Epithelial cell of esophagus (primary cell): ENCODE results near the gene WDR82.

ENCODE experiments used
- DNase-seq: peaks from one replicate; pipeline ENCODE4 v3.0.0; 2010; ENCODE audit warnings: low read depth
- H3K4me3 ChIP-seq: 2 replicates; pipeline ENCODE4 v1.5.1; 2011; ENCODE audit warnings: mild to moderate bottlenecking, low read length, control low read depth
- TF ChIP-seq, protein P1 (sequence below): IDR thresholded peaks from 2 replicates; pipeline ENCODE4 v1.5.1; 2011; ENCODE audit warnings: low read depth, mild to moderate bottlenecking, low read length, control low read depth, inconsistent platforms; ENCODE audit not compliant: insufficient read depth; ENCODE audit errors: missing control alignments

The WDR82 gene

DNA sequence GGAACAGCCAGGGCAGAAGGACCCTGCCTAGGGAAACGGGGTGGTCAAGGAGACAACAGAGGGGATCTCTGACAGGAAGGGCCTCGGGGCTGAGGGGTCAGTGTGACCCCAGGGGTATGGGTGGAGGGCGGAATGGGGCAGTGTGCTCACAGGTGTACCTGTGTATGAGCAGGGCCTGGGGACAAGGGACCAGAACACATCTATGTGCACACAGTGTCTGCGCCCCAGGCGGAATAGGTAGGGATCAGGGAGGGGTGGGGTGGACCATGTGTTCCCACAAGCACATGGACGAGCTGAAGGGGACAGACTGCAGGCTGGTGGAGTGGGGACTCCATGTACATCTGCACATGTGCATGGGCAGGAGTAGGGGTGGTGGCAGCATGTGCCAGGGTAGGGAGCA, 48.0 kb downstream of the WDR82 start:
- DNase-seq, result no peak
- TF ChIP-seq, protein P1, sequence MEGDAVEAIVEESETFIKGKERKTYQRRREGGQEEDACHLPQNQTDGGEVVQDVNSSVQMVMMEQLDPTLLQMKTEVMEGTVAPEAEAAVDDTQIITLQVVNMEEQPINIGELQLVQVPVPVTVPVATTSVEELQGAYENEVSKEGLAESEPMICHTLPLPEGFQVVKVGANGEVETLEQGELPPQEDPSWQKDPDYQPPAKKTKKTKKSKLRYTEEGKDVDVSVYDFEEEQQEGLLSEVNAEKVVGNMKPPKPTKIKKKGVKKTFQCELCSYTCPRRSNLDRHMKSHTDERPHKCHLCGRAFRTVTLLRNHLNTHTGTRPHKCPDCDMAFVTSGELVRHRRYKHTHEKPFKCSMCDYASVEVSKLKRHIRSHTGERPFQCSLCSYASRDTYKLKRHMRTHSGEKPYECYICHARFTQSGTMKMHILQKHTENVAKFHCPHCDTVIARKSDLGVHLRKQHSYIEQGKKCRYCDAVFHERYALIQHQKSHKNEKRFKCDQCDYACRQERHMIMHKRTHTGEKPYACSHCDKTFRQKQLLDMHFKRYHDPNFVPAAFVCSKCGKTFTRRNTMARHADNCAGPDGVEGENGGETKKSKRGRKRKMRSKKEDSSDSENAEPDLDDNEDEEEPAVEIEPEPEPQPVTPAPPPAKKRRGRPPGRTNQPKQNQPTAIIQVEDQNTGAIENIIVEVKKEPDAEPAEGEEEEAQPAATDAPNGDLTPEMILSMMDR, result no peak
- H3K4me3 ChIP-seq, result no peak overlapping the region

DNA sequence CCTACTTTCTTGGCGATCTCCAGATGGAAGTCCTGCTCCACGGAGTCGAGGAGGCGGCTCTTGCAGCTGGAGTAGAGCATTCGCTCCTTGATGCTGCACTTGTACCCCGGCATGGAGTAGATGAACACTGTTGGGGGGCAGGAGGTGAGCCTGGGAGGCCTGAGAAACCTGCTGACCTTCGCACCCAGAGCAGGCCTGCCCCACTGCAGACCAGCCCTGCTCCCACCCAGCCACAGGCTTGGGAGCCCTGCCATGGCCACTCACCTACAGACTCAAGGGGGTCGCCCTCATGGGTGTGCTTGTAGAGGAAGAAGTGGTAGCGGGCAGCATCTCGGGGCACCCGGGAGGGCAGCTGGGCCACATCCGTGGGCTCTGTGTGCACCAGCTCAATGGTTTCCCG, 48.8 kb downstream of the WDR82 start:
- H3K4me3 ChIP-seq, result no peak overlapping the region
- DNase-seq, result no peak
- TF ChIP-seq, protein P1, result no peak

DNA sequence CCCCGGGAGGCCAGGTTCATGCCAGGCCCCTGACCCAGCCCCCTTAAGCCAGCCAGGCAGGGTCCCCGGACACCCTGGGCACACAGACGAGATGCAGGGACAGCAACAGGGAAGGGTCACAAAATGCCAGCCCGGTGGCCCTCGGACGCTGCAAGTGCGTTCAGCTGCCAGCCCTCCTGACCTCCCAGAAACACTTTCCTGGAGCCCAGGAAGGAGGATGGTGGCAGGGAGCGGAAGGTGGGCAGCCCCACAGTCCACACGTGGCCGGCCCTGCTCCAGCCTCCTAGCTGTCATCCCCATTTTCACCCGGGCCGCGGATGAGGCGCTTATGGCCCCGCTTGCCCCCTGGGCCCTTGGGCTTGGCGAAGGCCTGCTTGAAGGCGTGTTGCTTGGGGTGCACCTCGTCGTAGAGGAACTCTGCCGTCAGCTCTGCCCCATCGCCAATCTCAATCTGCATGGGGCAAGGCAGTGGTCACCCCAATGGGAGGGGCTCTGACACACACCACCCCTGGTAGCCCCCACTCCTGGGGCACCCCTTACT, 49.6 kb downstream of the WDR82 start:
- DNase-seq, result no peak
- TF ChIP-seq, protein P1, result no peak
- H3K4me3 ChIP-seq, result no peak overlapping the region

DNA sequence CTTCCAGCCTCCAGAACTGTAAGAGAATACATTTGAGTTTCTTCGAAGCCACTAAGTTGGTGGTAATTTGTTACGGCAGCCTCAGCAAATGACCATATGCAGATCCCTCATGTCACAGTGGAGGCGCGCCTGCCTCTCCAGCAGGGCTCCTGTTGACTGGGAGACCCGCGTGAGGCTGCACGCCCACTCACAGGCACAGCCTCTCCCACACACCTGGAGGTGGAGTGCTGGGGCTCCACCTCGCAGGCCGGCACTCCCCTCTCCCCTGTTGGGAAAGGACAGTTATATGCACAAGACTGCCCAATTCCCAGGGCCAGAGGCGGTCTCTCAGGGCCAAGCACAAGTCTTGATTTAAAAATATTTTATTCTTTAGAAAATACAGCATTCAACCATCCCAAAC, 50.2 kb downstream of the WDR82 start:
- H3K4me3 ChIP-seq, result no peak overlapping the region
- DNase-seq, result no peak
- TF ChIP-seq, protein P1, result no peak

DNA sequence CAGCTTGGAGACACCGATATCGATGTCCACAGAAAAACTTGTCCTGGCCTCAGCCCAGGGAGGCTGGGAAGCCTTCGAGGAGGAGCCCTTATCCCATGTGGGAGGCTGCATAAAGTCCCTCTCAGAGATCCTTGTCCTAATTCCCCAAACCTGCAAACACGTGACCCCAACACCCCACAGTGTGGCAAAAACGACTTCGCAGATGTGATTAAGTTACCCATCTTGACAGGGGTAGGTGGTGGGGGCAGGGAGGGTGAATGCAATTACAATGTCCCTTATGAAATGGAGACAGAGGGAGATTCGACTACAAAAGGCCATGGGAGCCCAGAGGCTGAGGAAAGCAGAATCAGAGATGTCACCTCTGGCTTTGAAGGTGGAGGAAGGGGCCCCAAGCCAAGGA, 50.7 kb downstream of the WDR82 start:
- no peak overlapping the region for H3K4me3 ChIP-seq
- DNase-seq, result no peak
- TF ChIP-seq, protein P1, result no peak

DNA sequence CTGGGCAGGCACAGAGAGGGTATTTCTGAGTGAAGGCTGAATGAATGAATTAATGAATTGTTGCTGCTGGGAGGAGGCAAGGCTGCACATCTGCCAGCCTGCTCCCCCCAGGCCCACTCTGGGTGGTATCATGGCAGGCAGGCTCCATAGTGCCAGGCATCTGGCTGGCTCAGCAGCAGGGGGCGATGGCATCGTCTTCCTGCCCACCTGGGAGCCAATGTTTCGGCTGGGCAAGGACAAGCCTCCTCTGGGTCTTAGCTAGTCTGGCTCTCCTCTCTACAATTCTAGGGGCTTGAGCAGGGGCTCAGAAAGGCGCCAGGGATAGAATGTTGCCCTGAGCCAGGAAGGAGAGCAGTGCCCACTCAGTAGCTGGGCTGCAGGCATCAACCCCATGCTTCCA, 51.3 kb downstream of the WDR82 start:
- TF ChIP-seq, protein P1, result no peak
- DNase-seq, result no peak
- H3K4me3 ChIP-seq, result no peak overlapping the region

DNA sequence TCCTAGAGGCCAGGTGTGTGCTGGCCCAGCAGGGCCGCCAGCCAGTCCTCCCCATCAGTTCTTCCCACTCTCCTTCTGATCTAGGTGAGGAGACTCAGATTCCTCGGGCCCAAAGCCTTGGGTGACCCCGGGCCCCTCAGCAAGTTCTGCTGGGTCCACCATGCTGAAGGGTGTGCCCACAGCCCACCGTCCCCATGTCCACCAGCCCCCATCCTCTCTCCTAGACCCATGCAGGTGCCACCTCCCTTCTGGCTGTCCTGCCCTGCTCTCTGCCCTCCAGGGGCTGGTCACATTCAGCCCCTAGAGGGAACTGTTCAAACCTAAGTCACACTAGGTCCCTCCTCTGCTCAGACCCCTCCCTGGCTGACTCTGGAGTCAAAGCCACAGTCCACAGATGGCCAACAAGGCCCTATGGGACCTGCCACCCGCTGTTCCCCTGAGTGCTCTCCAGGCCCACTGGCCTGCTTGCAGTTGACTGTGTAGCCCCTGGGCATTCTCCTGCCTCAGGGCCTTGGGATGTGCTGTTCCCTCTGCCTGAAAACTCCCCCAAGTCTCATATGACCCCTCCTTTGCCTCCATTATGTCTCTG, 52.1 kb downstream of the WDR82 start:
- no peak overlapping the region for H3K4me3 ChIP-seq
- TF ChIP-seq, protein P1, result no peak
- DNase-seq, result no peak
